Stimulated activated CD4-positive, alpha-beta T cell treated with anti-CD3 and anti-CD28 coated beads, Interleukin-15, amount 100 ng/mL, for 1 hour (primary cell): ENCODE results near the gene KLKB1.

Source experiments
- DNase-seq, 2 donors: peaks; one replicate each; pipeline ENCODE4 v3.0.0-alpha.2; 2020; ENCODE audit warnings: low read depth in 1 of 2, low spot score in 1 of 2

The KLKB1 gene

GRCh38 chr4:186304866-186305505, 77.7 kb downstream of the KLKB1 start:
- DNase-seq: no peak

GRCh38 chr4:186307497-186307896, 80.2 kb downstream of the KLKB1 start:
- DNase-seq: no peak

DNA sequence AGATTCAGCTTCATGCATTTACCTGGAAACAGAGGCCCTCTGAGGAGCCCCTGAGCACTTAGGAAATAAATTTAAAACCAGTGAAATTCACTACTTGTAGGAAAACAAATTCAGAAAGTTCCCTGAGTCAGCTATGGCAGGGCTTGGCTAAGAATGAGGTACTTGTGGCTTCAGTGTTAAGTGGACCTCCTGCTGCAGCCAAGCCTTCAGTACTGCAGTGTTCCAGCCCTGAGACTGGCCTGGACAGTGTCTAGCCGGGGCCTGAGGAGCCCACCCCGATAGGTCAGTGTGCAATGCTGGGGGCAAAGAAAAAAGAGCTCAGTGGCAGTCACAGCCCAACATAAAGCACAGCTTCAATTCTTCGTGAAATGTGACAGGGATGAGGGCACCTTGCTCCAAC, 80.6 kb downstream of the KLKB1 start:
- DNase-seq: no peak
